Stimulated activated naive CD8-positive, alpha-beta T cell treated with anti-CD3 and anti-CD28 coated beads, Interleukin-15, amount 100 ng/mL, for 72 hours (primary cell): Measurements from ENCODE around the gene WDR41.
A peak's percentile ranks its signal among the peaks of the same experiment; 100 is the strongest.
"Not testable (repeated sequence)": the region's sequence is repeated elsewhere in the genome, so short reads cannot be mapped to it uniquely, and the experiment has no call there.

Experiments
- ATAC-seq: fragments of 150-1000 bp; cut with Tn5 transposase; 2 replicates; pipeline ENCODE4 v1.10.0; 2021; ENCODE audit warnings: mild to moderate bottlenecking, moderate library complexity
- DNase-seq, 2 donors: peaks; one replicate each; pipeline ENCODE4 v3.0.0; 2021 to 2022
- H3K27ac Mint-ChIP-seq, 2 donors: one replicate each; pipeline ENCODE4 v1.8.0; 2022; ENCODE audit warnings: mild to moderate bottlenecking in 2 of 2, mixed read lengths in 2 of 2, moderate library complexity in 2 of 2
- H3K27me3 Mint-ChIP-seq: one replicate; pipeline ENCODE4 v1.8.0; 2022; ENCODE audit warnings: mixed read lengths
- H3K4me1 Mint-ChIP-seq: one replicate; pipeline ENCODE4 v1.8.0; 2022; ENCODE audit warnings: mild to moderate bottlenecking, mixed read lengths
- H3K4me3 Mint-ChIP-seq, 2 donors: one replicate each; pipeline ENCODE4 v1.8.0; 2022; ENCODE audit warnings: mild to moderate bottlenecking in 2 of 2, mixed read lengths in 2 of 2, moderate library complexity in 1 of 2
- H3K9me3 Mint-ChIP-seq, 2 donors: one replicate each; pipeline ENCODE4 v1.8.0; 2022; ENCODE audit warnings: mixed read lengths in 2 of 2

The WDR41 gene

GRCh38 chr5:77468875-77469274 is 23.2 kb downstream of the WDR41 start:
- not testable (repeated sequence) for H3K4me1 Mint-ChIP-seq, H3K9me3 Mint-ChIP-seq, DNase-seq, H3K4me3 Mint-ChIP-seq, H3K27me3 Mint-ChIP-seq, H3K27ac Mint-ChIP-seq, ATAC-seq

GRCh38 chr5:77463905-77464304 is 28.2 kb downstream of the WDR41 start:
- Mint-ChIP-seq H3K9me3 (no peaks in the 10 kb centered on the region), H3K27ac (no peak overlapping the region), H3K27me3 (no peaks in the 10 kb centered on the region), H3K4me3 (no peak overlapping the region), H3K4me1 (no peaks in the 10 kb centered on the region)
- DNase-seq (no peak), ATAC-seq (no peak)

GRCh38 chr5:77461287-77461686 is 30.8 kb downstream of the WDR41 start:
- Mint-ChIP-seq H3K9me3 (no peaks in the 10 kb centered on the region), H3K4me1 (no peaks in the 10 kb centered on the region), H3K4me3 (no peak overlapping the region), H3K27ac (peak overlapping the region in 1 of 2 donors; percentile 31), H3K27me3 (no peaks in the 10 kb centered on the region)
- ATAC-seq (no peak), DNase-seq (no peak)

DNA sequence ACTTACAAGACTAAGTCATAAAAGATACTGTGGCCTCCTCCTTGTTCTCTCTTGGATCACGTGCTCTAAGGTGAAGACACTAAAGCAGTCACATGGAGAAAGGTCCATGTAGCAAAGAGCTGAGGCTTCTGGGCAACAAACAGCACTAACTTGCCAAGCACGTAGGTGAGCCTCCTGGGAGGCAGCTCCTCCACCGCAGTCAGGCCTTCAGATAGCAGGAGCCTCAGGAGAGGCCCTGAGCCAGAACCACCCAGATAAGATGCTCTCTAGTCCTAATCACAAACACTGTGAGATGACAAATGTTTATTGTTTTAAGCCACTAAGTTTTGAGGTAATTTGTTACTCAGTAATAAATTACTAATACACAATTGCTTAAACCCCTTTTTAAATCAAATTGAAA is 38.0 kb downstream of the WDR41 start:
- H3K4me3 Mint-ChIP-seq: no peak overlapping the region
- H3K27me3 Mint-ChIP-seq: no peaks in the 10 kb centered on the region
- no peak overlapping the region for H3K27ac Mint-ChIP-seq
- ATAC-seq (no peak), DNase-seq (no peak)
- H3K9me3 Mint-ChIP-seq: no peaks in the 10 kb centered on the region
- no peaks in the 10 kb centered on the region for H3K4me1 Mint-ChIP-seq

DNA sequence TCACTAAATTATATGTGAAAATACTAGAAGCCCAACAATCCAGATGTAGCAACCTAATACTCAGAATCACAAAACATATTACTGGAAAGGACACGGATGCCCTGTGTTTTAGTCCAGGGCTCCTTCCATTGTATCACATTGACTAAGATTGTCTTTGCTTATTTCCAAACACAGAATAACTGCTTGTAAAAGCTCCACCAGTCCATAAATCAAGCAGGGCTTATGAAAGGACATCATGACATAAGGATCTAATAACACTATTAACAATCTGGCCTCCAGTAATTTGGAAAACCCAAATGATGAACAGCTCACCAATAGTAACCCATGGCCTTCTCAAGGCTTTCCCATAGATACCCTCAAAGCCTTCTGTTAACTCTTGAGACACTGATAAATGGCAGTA is 39.8 kb downstream of the WDR41 start:
- ATAC-seq: no peak
- DNase-seq: no peak
- Mint-ChIP-seq H3K27me3 (no peaks in the 10 kb centered on the region), H3K4me3 (no peak overlapping the region), H3K27ac (no peak overlapping the region), H3K4me1 (no peaks in the 10 kb centered on the region), H3K9me3 (peaks cover 2 to 5% of the 10 kb centered on the region in 2 donors)

- DNase-seq: no peak
- Mint-ChIP-seq H3K4me3 (no peak overlapping the region), H3K4me1 (no peaks in the 10 kb centered on the region), H3K27me3 (no peaks in the 10 kb centered on the region), H3K27ac (no peak overlapping the region), H3K9me3 (peaks cover 4 to 7% of the 10 kb centered on the region in 2 donors)
- ATAC-seq: no peak
Observed at GRCh38 chr5:77449981-77450380, 42.1 kb downstream of the WDR41 start.

GRCh38 chr5:77449277-77449676 is 42.8 kb downstream of the WDR41 start:
- no peaks in the 10 kb centered on the region for H3K27me3 Mint-ChIP-seq
- no peaks in the 10 kb centered on the region for H3K4me1 Mint-ChIP-seq
- peaks cover 4 to 7% of the 10 kb centered on the region in 2 donors for H3K9me3 Mint-ChIP-seq
- DNase-seq (no peak), ATAC-seq (no peak)
- no peak overlapping the region for H3K27ac Mint-ChIP-seq
- no peak overlapping the region for H3K4me3 Mint-ChIP-seq

DNA sequence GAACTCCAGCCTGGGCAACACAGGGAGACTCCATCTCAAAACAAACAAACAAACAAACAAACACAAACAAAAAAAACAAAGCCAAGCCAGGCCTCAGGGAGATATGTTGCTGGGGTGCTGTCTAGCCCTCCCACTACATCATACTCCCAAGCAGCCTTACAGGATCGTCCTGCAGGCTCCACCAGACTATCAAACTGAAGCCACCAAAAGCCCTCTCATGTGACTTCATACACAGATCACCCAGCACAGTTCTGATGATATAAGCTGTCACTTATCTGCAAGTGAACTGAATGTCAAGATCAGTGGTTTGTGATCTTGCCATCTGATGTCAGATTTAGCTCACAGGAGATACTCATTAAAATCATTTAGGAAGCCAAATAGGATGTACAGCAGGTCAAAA is 43.3 kb downstream of the WDR41 start:
- no peak for DNase-seq
- no peaks in the 10 kb centered on the region for H3K4me1 Mint-ChIP-seq
- no peak overlapping the region for H3K27ac Mint-ChIP-seq
- peaks cover 4 to 7% of the 10 kb centered on the region in 2 donors for H3K9me3 Mint-ChIP-seq
- H3K27me3 Mint-ChIP-seq: no peaks in the 10 kb centered on the region
- no peak overlapping the region for H3K4me3 Mint-ChIP-seq
- no peak for ATAC-seq

GRCh38 chr5:77444356-77444755 is 47.8 kb downstream of the WDR41 start:
- Mint-ChIP-seq H3K9me3 (peaks cover 4 to 7% of the 10 kb centered on the region in 2 donors), H3K27me3 (no peaks in the 10 kb centered on the region), H3K27ac (peak overlapping the region in 1 of 2 donors; percentile 52), H3K4me3 (no peak overlapping the region), H3K4me1 (no peaks in the 10 kb centered on the region)
- ATAC-seq (no peak), DNase-seq (no peak)

DNA sequence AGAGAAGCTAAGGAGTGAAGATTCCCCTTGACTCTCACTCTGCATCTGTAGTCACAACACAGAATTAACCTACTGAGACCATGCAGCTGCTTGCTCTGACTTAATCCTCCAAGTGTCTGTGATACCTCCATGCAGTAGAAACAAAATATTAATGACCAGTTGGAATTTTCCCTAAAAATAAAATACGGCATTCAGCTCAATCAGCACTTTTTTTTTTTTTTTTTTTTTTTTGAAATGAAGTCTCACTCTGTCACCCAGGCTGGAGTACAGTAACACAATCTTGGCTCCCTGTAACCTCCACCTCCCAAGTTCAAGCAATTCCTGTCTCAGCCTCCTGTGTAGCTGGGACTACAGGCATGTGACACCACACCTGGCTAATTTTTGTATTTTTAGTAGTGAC is 48.4 kb downstream of the WDR41 start:
- no peak overlapping the region for H3K4me3 Mint-ChIP-seq
- no peaks in the 10 kb centered on the region for H3K27me3 Mint-ChIP-seq
- no peaks in the 10 kb centered on the region for H3K4me1 Mint-ChIP-seq
- DNase-seq (no peak), ATAC-seq (no peak)
- H3K9me3 Mint-ChIP-seq: peaks cover 4 to 7% of the 10 kb centered on the region in 2 donors
- H3K27ac Mint-ChIP-seq: no peak overlapping the region

GRCh38 chr5:77438071-77438470 is 54.0 kb downstream of the WDR41 start:
- H3K4me3 Mint-ChIP-seq: no peak overlapping the region
- H3K4me1 Mint-ChIP-seq: no peaks in the 10 kb centered on the region

DNA sequence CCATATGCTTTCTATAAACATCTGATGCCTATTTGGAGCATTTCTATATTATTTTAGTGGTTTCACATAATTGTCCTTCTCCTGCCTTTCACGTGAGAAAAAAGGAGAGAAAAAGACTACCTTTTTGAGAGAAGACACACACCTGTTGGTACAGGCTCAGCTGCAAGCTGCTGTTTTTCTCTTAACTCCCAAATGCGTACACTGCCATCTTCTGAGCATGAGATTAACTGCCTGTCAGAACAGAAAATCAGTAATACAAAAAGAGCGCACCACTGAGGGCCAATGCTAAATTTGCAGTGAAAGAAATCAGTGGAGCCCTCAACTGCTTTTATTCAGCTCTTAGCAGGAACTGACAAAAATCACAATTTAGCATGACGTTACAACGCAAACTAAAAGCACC is 54.9 kb downstream of the WDR41 start:
- H3K4me1 Mint-ChIP-seq: no peaks in the 10 kb centered on the region

More at GRCh38 chr5:77438071-77438470, 54.0 kb downstream of the WDR41 start:
- ATAC-seq (no peak), DNase-seq (no peak)
- Mint-ChIP-seq H3K27ac (no peak overlapping the region), H3K27me3 (no peaks in the 10 kb centered on the region), H3K9me3 (no peaks in the 10 kb centered on the region)

DNA sequence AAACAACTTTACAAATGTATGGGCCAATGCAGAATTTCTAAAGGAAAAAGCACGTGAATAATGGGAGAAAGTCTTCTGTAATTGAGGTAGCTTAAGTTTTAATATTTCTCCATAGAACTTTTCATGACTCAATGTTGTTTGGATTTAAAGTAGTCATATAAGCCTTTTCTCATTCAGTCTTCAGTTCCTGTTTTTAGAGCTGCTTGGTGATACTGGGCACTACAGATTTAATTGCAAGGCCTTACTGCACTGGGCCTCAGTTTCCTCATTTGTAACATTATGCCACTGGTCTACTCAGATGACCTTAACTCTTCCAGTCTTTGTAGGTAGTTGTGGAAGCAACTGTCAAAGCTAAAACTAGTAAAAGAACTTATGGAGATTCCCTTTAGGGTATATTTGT is 60.4 kb downstream of the WDR41 start:
- Mint-ChIP-seq H3K27me3 (no peaks in the 10 kb centered on the region), H3K4me3 (no peak overlapping the region), H3K27ac (no peak overlapping the region), H3K4me1 (peaks cover 6% of the 10 kb centered on the region), H3K9me3 (no peaks in the 10 kb centered on the region)
- DNase-seq (no peak), ATAC-seq (no peak)

More for the DNA sequence above, 54.9 kb downstream of the WDR41 start:
- Mint-ChIP-seq H3K27me3 (no peaks in the 10 kb centered on the region), H3K9me3 (no peaks in the 10 kb centered on the region), H3K27ac (no peak overlapping the region), H3K4me3 (no peak overlapping the region)
- no peak for DNase-seq
- no peak for ATAC-seq

DNA sequence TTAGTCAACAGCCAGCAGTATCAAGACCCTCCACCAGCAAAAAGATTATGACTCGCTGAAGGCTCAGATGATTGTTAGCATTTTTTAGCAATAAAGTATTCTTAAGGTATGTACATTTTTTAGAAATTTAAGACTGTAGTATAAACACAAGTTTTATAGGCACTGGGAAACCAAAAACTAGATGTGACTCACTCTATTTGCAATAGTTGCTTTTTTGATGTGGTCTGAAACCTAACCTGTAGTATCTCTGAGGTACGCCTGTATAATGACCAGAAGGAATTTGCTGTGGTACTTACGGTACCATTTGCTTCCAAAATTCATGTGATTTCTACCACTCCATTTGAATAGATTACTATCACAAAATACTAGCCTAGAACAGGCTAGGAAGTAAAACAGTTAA is 60.8 kb downstream of the WDR41 start:
- Mint-ChIP-seq H3K9me3 (no peaks in the 10 kb centered on the region), H3K27me3 (no peaks in the 10 kb centered on the region), H3K27ac (no peak overlapping the region), H3K4me3 (no peak overlapping the region), H3K4me1 (peaks cover 6% of the 10 kb centered on the region)
- DNase-seq (no peak), ATAC-seq (peak; percentile 70)

DNA sequence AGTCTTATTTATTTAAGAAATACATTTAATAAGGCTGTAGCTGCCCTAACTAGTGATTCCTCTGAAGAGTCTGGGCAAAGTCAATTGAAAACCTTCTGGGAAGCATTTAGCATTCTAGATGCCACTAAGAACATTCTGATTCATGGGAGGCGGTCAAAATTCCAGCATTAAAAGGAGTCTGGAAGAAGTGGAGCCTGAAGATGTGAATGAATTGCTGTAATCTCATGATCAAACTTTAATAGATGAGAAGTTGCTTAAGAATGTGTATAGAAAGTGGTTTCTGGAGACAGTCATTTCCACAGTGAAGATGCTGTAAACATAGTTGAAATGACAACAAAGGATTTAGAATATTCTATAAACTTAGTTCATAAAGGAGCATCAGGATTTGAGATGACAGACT is 61.4 kb downstream of the WDR41 start:
- no peak overlapping the region for H3K4me3 Mint-ChIP-seq
- H3K27ac Mint-ChIP-seq: no peak overlapping the region
- H3K4me1 Mint-ChIP-seq: peaks cover 6% of the 10 kb centered on the region
- no peak for DNase-seq
- H3K27me3 Mint-ChIP-seq: no peaks in the 10 kb centered on the region
- no peak for ATAC-seq
- H3K9me3 Mint-ChIP-seq: no peaks in the 10 kb centered on the region

DNA sequence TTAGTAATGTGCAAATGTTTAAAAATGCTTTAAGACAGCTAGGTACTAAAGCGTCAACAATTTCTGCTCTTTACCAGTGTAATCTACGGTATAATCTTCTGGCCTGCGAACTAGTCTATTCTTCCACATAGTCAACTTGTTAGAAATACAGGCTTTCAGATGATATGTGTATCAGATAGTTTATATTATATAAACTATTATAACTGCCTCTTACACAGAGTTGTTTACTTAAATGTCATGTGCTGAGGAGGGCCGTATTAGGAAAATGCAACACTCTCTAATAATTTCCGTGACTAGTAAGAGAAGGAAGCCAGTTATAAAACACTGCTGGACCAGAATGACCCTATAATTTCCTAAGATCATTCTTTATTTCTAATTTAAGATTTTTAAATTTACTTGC is 63.6 kb downstream of the WDR41 start:
- no peaks in the 10 kb centered on the region for H3K9me3 Mint-ChIP-seq
- no peaks in the 10 kb centered on the region for H3K27me3 Mint-ChIP-seq
- H3K4me1 Mint-ChIP-seq: peaks cover 6% of the 10 kb centered on the region
- no peak for DNase-seq
- no peak for ATAC-seq
- H3K27ac Mint-ChIP-seq: no peak overlapping the region
- no peak overlapping the region for H3K4me3 Mint-ChIP-seq

DNA sequence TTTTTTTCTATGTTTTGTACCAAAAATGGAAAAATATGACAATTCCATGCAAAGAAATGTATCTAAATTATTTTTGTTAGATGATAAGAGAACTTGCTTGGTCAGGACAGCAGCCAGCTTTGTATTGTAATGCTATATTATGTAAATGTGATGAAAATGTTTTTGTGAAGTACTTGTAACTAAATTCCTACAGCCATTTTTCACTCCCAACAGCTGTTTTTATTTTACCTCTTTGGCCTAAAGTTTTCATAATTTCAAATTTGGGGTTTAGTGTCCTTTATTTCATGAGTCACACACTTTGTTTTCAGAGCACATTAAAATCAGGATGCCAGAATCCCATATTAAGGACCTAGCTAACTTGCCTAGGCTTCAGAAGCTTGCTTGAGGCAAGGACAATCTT is 64.1 kb downstream of the WDR41 start:
- Mint-ChIP-seq H3K27me3 (no peaks in the 10 kb centered on the region), H3K9me3 (no peaks in the 10 kb centered on the region), H3K4me1 (peaks cover 6% of the 10 kb centered on the region), H3K4me3 (no peak overlapping the region), H3K27ac (no peak overlapping the region)
- ATAC-seq (no peak), DNase-seq (no peak)
